Neuronal stem cell (in vitro differentiated cells): ENCODE data around the gene LPP.

Experiments
- DNase-seq: peaks from one replicate; pipeline ENCODE4 v3.0.0-alpha.2; 2013; ENCODE audit warnings: low spot score
- H2AFZ ChIP-seq: one replicate; pipeline ENCODE4 v1.6.1; 2013; ENCODE audit warnings: mild to moderate bottlenecking, low read length, inconsistent platforms
- H2AK5ac ChIP-seq: 2 replicates; pipeline ENCODE4 v1.6.1; 2013; ENCODE audit warnings: low read depth, mild to moderate bottlenecking, inconsistent platforms, low read length, moderate library complexity, mixed read lengths
- H2BK120ac ChIP-seq: 2 replicates; pipeline ENCODE4 v1.6.1; 2013; ENCODE audit warnings: low read depth, mild to moderate bottlenecking, inconsistent platforms, low read length, moderate library complexity, mixed read lengths
- H2BK12ac ChIP-seq: one replicate; pipeline ENCODE4 v1.6.1; 2013; ENCODE audit warnings: low read length, inconsistent platforms
- H2BK15ac ChIP-seq: 2 replicates; pipeline ENCODE4 v1.6.1; 2013; ENCODE audit warnings: mild to moderate bottlenecking, low read length, inconsistent platforms, mixed read lengths
- H2BK5ac ChIP-seq: one replicate; pipeline ENCODE4 v1.6.1; 2013; ENCODE audit warnings: inconsistent platforms, mild to moderate bottlenecking, low read length, moderate library complexity
- H3K14ac ChIP-seq: one replicate; pipeline ENCODE4 v1.6.1; 2013; ENCODE audit warnings: low read length, inconsistent platforms
- H3K18ac ChIP-seq: 2 replicates; pipeline ENCODE4 v1.6.1; 2013; ENCODE audit warnings: low read length, inconsistent platforms
- H3K23ac ChIP-seq: 2 replicates; pipeline ENCODE4 v1.6.1; 2013; ENCODE audit warnings: low read depth, mild to moderate bottlenecking, mixed read lengths, low read length, inconsistent platforms; ENCODE audit not compliant: poor library complexity
- H3K27ac ChIP-seq: replicated peaks from 3 replicates; pipeline ENCODE4 v1.5.1; 2013; ENCODE audit warnings: low read length, inconsistent platforms
- H3K27me3 ChIP-seq, 3 experiments: 2 replicates each; pipeline ENCODE4 v1.6.1; 2013; ENCODE audit warnings: low read length in 3 of 3, mild to moderate bottlenecking in 2 of 3, inconsistent platforms in 1 of 3, low read depth in 1 of 3, mixed read lengths in 1 of 3, moderate library complexity in 1 of 3; ENCODE audit not compliant: control insufficient read depth in 3 of 3, insufficient read depth in 3 of 3
- H3K36me3 ChIP-seq, 2 donors: replicated peaks in 1 of 2; 2 replicates each; pipeline ENCODE4 v1.6.1; 2013; ENCODE audit warnings: low read length in 2 of 2; ENCODE audit not compliant: control insufficient read depth in 2 of 2, insufficient read depth in 2 of 2
- H3K4ac ChIP-seq: 2 replicates; pipeline ENCODE4 v1.6.1; 2013; ENCODE audit warnings: inconsistent platforms, mild to moderate bottlenecking, low read length, moderate library complexity
- H3K4me1 ChIP-seq, 2 donors: 1 replicate in 1 of 2; 2 replicates in 1 of 2; pipeline ENCODE4 v1.6.1; 2013; ENCODE audit warnings: low read length in 2 of 2, low read depth in 1 of 2; ENCODE audit not compliant: control insufficient read depth in 2 of 2, insufficient read depth in 1 of 2
- H3K4me2 ChIP-seq: one replicate; pipeline ENCODE4 v1.6.1; 2013; ENCODE audit warnings: mild to moderate bottlenecking, low read length, inconsistent platforms; ENCODE audit not compliant: insufficient read depth, poor library complexity, severe bottlenecking
- H3K4me3 ChIP-seq, 2 donors: 2 replicates each; pipeline ENCODE4 v1.5.1; 2013; ENCODE audit warnings: low read length in 2 of 2, mild to moderate bottlenecking in 2 of 2, inconsistent platforms in 1 of 2, moderate library complexity in 1 of 2
- H3K79me1 ChIP-seq: one replicate; pipeline ENCODE4 v1.6.1; 2013; ENCODE audit warnings: low read depth, mild to moderate bottlenecking, inconsistent platforms, low read length, moderate library complexity
- H3K9ac ChIP-seq: one replicate; pipeline ENCODE4 v1.6.1; 2013; ENCODE audit warnings: mild to moderate bottlenecking, low read depth, low read length, inconsistent platforms; ENCODE audit not compliant: poor library complexity
- H3K9me3 ChIP-seq, 2 donors: replicated peaks in 1 of 2; 2 replicates each; pipeline versions ENCODE3 to v1.6.1; 2013; ENCODE audit warnings: low read length in 2 of 2, mild to moderate bottlenecking in 2 of 2, inconsistent platforms in 1 of 2, low read depth in 1 of 2, mixed read lengths in 1 of 2, moderate library complexity in 1 of 2; ENCODE audit not compliant: control insufficient read depth in 2 of 2, insufficient read depth in 1 of 2
- H4K8ac ChIP-seq: one replicate; pipeline ENCODE4 v1.6.1; 2013; ENCODE audit warnings: low read depth, mild to moderate bottlenecking, inconsistent platforms, low read length, moderate library complexity
- H4K91ac ChIP-seq: one replicate; pipeline ENCODE4 v1.6.1; 2013; ENCODE audit warnings: low read length, low read depth, mild to moderate bottlenecking, inconsistent platforms; ENCODE audit not compliant: poor library complexity
- WGBS, 2 donors: extraction: QIAGEN DNeasy Blood & Tissue Kit; methylation state at CpG; one replicate each; pipeline ENCODE4 v1.1.7; 2013; ENCODE audit warnings: missing lambda C conversion rate in 2 of 2, mixed read lengths in 1 of 2; ENCODE audit not compliant: insufficient read length in 2 of 2, insufficient replicate concordance in 1 of 2; ENCODE audit errors: extremely low coverage in 2 of 2; 5-methylcytosine and 5-hydroxymethylcytosine counted together

The LPP gene

DNA sequence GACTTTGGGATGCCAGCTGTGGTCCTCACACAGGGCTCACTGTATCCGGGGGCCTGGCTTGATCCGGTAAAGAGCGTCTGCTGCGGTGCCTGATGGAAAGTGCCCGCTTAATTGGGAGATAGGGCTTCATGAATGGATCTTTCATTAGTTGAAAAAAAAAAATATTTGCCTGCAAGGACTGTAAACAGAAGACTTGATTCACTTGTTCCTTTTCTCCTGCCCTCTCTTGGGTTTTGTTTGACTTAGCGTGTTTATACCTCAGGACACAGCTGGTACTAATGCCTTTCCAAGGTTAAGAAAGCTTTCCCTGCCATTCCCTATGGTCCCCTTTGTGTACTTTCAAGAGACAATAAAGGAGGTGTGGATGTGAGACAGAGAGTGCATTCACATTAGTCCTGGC lies 493.3 kb downstream of the LPP start:
- Histone ChIP-seq H2BK15ac (no peak overlapping the region), H4K8ac (no peak overlapping the region), H3K4me3 (no peak overlapping the region), H3K9me3 (no peaks in the 10 kb centered on the region), H2AK5ac (no peak overlapping the region), H2BK5ac (no peak overlapping the region), H3K23ac (no peak overlapping the region), H3K9ac (no peak overlapping the region), H2BK120ac (no peak overlapping the region), H2BK12ac (no peak overlapping the region), H3K79me1 (no peaks in the 10 kb centered on the region), H3K4ac (no peak overlapping the region), H3K36me3 (no peaks in the 10 kb centered on the region), H3K27me3 (no peaks in the 10 kb centered on the region), H3K27ac (no peak overlapping the region), H3K4me1 (peaks cover 0 to 2% of the 10 kb centered on the region in 2 donors), H3K14ac (no peak overlapping the region), H3K4me2 (no peak overlapping the region), H2AFZ (no peak overlapping the region), H4K91ac (no peak overlapping the region), H3K18ac (no peak overlapping the region)
- WGBS, 2 donors: no CpG with 5 or more reads among the region's 6 CpGs
- no peak for DNase-seq

DNA sequence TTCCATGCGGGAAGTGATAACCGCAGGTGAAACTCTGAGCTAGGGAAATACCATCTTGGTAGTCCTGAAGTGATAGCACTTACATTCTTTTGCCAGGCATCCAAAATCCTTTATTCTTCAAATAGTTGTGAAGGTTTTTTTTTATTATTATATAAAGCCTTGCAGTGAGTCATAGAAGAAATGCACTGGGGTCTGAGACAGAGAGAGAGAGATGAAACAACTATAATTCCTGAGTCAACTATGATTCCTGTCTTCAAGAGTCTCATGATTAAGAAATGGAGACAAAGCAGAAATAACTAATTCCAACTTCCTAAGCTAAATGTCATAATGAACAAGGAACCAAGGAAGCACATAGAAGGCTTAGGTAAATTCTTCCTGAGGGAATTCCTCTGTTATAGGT lies 495.6 kb downstream of the LPP start:
- Histone ChIP-seq H2BK15ac (no peak overlapping the region), H3K27me3 (no peaks in the 10 kb centered on the region), H3K4me2 (no peak overlapping the region), H2AK5ac (no peak overlapping the region), H3K36me3 (no peaks in the 10 kb centered on the region), H3K79me1 (no peaks in the 10 kb centered on the region), H3K4me3 (no peak overlapping the region), H2BK12ac (no peak overlapping the region), H3K14ac (no peak overlapping the region), H3K9me3 (no peaks in the 10 kb centered on the region), H2AFZ (no peak overlapping the region), H2BK120ac (no peak overlapping the region), H2BK5ac (no peak overlapping the region), H4K91ac (no peak overlapping the region), H3K23ac (no peak overlapping the region), H3K27ac (no peak overlapping the region), H3K4ac (no peak overlapping the region), H3K9ac (no peak overlapping the region), H3K18ac (no peak overlapping the region), H4K8ac (no peak overlapping the region), H3K4me1 (peaks cover 0 to 2% of the 10 kb centered on the region in 2 donors)
- no peak for DNase-seq
- WGBS, 2 donors: no CpG with 5 or more reads among the region's 2 CpGs

DNA sequence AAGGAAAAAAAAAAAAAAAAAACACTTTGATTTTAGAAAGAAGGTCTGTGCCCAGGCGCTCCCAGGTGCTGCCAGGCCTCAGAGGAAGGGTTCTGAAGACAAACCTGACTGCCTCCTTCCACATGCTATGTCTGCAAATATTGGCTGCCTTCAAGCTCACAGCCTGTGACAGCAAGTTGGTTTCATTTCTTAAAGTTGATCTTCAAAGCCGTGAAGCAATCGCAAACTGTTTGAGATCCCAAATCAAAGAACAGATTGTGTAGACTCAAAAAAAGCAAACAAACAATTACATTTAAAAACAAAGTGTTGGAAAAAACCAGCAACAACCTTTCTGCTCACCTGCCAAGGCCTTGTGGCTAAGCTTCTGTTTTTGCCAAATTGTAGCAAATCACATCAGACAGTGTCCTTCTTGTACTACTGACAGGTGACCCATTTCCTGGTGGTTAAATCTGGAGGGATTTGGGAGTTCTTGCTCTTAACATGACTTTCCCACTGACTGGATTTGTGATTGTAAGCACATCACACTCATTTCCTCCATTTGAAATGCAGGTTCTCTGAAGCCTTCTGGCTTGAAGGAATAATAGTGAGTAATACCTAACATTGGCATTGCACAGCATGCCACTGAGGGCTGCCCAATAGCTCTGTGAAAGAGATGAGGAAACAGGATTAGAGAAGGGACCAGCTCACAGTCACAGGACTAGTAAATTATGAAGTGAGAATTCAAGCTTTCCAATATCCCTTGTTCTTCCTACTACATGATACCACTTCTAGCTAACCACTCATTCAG lies 502.4 kb downstream of the LPP start:
- no peak overlapping the region for H2AFZ ChIP-seq
- H3K18ac ChIP-seq: no peak overlapping the region
- H3K9ac ChIP-seq: no peak overlapping the region
- no peaks in the 10 kb centered on the region for H3K27me3 ChIP-seq
- no peak overlapping the region for H3K4me3 ChIP-seq
- no peaks in the 10 kb centered on the region for H3K4me1 ChIP-seq
- H2AK5ac ChIP-seq: no peak overlapping the region
- no peak overlapping the region for H3K4ac ChIP-seq
- no CpG with 5 or more reads among the region's 3 CpGs for WGBS, 2 donors
- no peak overlapping the region for H2BK12ac ChIP-seq
- H4K8ac ChIP-seq: no peak overlapping the region
- H3K9me3 ChIP-seq: no peaks in the 10 kb centered on the region
- no peak overlapping the region for H3K4me2 ChIP-seq
- no peak overlapping the region for H3K23ac ChIP-seq
- no peak overlapping the region for H2BK5ac ChIP-seq
- H3K36me3 ChIP-seq: no peaks in the 10 kb centered on the region
- DNase-seq: no peak
- H3K27ac ChIP-seq: no peak overlapping the region
- H4K91ac ChIP-seq: no peak overlapping the region
- H3K14ac ChIP-seq: no peak overlapping the region
- no peak overlapping the region for H2BK15ac ChIP-seq
- H3K79me1 ChIP-seq: no peaks in the 10 kb centered on the region
- H2BK120ac ChIP-seq: no peak overlapping the region

DNA sequence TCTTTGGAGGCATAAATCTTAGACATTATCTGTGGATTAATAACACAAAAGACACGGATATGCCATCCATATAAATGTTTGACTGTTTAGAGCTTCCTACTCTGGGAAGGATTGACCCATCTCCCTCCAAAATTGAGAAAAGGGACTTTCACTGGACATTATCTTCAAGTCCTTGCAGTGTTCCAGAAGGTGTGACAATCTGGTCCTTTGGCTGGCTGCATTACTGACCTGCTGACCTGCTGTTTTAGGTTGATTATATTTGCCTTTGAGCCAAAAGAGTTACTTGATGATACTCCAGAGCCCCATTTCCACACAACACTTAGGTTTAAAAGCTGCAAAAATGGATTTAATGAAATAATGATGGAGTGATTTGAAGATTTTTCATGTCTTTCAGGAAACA lies 504.6 kb downstream of the LPP start:
- Histone ChIP-seq H3K27me3 (no peaks in the 10 kb centered on the region), H2BK120ac (no peak overlapping the region), H3K4me1 (no peaks in the 10 kb centered on the region), H3K27ac (no peak overlapping the region), H2AFZ (no peak overlapping the region), H2BK15ac (no peak overlapping the region), H2AK5ac (no peak overlapping the region), H3K4me3 (no peak overlapping the region), H4K91ac (no peak overlapping the region), H2BK12ac (no peak overlapping the region), H3K23ac (no peak overlapping the region), H3K9me3 (no peaks in the 10 kb centered on the region), H3K14ac (no peak overlapping the region), H3K9ac (no peak overlapping the region), H3K4me2 (no peak overlapping the region), H2BK5ac (no peak overlapping the region), H3K4ac (no peak overlapping the region), H3K18ac (no peak overlapping the region), H4K8ac (no peak overlapping the region), H3K79me1 (no peaks in the 10 kb centered on the region), H3K36me3 (no peaks in the 10 kb centered on the region)
- no peak for DNase-seq
- no CpG with 5 or more reads among the region's 1 CpG for WGBS, 2 donors
